ENCODE results near the gene KCNH8.

KCNH8 gene

GRCh38 chr3:19506171-19506570 lies 357.9 kb downstream of the KCNH8 start:
- DNase-seq = no peak

GRCh38 chr3:19522305-19522704 lies 374.0 kb downstream of the KCNH8 start:
- DNase-seq = no peak

DNA sequence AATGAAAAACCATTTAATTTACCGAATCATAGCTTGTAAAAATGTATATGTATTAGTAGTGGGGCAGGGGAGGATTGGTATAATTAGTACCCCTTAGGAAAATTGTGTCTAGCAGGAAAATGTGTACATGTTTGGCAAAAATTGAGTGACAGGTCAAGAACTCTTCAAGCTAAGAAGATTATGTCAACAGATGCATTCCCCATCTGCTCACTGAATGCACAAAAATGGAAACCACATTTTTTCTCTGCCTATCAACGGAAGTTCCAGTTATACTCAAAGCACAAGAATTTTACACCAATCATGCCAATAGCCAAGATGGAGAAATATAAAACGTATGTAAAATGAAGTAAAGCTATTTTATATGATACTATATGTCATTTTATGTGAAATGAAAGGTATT lies 377.8 kb downstream of the KCNH8 start:
- DNase-seq = no peak

- no peak for DNase-seq
These were observed 379.4 kb downstream of the KCNH8 start for GRCh38 chr3:19527746-19528145.

GRCh38 chr3:19531426-19531825 lies 383.1 kb downstream of the KCNH8 start:
- DNase-seq = no peak

DNA sequence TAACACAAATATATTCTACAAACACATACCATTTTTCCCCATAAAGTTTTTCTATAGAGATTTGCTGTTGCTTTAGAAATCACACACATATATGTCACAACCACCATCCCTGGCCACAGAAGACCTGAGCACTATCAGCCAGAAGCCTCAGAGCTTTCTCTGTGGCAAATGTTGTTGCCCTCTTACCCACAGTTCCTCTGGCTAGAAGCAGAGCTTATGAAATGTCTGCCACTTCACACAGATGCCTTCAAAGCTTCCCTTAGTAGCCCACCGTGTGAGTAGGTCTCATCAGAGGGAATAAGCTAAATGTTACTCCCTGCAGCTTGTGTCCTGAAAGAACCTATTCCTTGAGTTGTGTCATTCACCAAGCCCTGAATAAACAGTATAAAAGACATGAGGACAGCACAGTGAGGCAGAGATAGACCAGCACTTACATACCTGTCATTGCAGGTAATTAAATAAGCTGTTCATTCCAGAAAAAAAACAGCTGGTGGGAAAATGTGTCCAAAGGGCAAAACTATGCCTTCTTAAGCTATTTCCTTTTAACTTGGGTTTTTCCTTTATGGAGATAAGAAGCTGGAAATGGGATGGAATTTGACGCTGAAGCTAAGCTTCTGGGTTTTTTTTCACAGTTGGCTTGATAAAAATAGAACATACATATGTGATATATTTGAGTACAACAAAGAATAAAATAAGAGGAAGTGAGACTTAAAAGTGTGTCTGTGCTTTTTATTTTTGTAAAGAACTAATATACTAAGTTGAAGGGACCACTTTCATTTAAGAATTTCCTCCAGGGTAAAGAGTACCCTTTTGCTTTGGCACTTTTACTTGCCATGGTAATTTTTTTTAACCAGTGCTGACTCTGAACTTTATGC lies 391.4 kb downstream of the KCNH8 start:
- DNase-seq = no peak

- no peak for DNase-seq
These were observed 392.2 kb downstream of the KCNH8 start for GRCh38 chr3:19540464-19540863.

DNA sequence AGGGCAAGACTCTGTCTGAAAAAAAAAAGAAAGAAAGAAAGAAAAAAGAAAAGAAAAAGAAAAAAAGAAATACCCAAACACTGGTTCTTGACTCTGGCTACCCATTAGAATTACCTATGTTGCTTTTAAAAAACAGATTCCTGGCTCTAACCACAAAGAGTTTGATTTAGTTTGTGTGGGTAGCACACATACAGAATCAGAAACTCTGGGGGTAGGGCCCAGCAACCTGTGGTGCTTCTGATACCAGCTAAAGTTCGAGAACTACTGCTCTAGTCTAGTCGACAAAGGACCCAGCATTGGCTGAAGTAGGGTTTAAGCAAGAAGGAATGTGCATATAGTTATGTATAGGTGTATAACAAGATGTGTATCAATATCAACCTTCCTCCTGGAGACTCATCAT lies 393.0 kb downstream of the KCNH8 start:
- DNase-seq = no peak

DNA sequence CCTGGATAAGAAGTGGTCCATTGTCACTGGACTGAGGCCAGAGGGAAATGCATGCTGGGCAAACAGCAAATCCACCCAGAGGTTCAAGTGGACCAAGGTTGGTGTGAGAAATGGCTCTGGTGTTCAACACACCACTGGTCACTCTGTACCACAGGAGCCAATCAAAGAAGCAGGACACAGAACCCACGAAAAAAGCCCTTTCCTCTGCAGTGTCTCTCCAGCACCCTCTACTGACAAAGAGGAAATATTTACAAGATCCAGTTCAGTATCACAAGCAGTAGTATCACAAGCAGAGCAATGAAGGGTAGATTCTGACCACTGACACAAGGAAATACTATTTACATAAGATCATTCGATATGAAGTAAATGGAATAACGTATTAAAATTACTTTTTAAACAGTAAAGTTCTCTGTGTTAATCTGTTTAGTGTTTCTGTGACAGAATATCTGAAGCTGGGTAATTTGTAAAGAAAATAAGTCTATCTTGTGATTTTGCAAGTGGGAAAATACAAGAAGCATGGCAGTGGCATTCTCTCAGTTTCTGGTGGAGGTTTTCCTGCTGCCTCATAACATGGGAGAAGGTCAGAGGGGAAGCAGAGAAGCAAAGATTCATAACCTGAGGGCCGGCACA lies 395.0 kb downstream of the KCNH8 start:
- peak; percentile 60 for DNase-seq

DNA sequence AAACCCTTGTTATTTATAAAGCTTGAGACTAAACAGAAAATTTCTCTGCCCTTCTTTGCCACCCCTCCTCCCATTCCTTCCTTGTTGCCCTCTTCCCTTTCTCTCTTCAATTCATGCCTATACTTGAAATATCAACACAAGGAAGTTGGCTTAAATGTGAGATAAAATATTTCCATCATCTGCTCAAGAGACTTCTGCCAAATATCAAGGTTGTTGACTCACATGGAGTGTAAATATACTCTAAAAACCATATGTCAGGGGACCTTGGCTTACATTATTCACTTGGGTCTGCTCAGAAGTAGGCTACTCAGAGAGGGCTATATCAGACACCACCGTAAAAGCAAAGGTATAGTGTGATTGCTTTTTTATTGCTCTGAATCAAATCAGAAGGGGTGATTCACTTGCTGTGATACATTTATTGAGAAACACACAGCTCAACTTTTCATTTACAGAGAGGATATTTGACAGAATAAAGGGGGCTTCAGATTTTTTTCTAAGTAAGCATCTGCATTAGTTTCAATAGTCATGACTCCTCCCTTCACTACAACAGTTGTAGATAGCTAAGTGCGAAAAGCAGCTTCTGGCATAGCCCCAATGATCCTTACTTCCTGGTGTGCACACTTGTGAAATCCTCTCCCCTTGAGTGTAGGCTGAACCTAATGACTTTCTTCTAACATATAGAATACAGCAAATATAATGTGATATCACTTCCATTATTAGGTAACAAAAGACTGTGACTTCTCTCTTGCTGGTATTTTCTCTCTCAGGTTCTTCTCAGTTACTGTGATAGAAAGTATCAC lies 399.6 kb downstream of the KCNH8 start:
- no peak for DNase-seq

GRCh38 chr3:19559724-19560442 lies 411.6 kb downstream of the KCNH8 start:
- no peak for DNase-seq

DNA sequence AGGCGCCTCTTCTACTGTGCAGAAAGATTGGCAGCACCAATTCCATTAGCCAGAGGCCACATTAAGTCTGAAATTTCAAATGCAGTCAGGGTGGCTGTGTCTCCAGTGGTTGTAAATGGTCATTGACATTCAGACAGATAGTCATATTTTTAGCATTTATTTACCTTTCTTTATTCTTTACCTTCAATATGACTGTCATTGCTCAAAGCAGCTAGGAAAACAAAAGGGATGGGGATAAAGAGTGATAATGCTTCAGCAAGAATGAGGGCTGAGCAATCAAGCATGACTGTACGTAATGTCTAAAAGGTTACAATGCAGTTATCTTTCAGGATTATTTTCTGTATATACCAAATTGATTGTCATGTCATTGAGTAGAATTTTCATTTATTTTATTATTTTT lies 425.3 kb downstream of the KCNH8 start:
- DNase-seq = peak; percentile 37

DNA sequence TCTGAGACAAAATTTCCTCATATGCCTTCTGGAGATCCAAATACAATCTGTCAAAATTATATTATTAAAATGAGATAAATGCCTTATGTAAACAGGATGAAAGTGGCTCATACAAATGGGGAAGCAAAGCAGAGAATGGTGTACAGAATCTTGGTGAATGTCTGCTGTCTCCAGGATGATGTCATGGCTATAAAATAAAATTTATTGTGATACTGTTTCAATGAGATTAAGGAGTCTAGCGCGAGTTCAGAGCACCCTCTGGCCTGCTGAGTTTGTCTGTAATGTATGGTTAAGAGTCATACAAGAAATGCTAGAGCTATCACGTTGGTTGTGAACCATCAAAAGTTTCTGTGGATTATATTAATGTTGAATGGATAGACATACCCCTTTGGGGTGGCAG lies 426.0 kb downstream of the KCNH8 start:
- no peak for DNase-seq

- no peak for DNase-seq
These were observed 428.0 kb downstream of the KCNH8 start for GRCh38 chr3:19576343-19576742.
